Esophagus muscularis mucosa (tissue), 4 donors: ENCODE measurements around the gene OR8G5. TPM values are rescaled to one million over a fixed set of nuclear protein-coding genes. Genes with fewer than 3 reads are reported as not detected.

Experiments
- DNase-seq: peaks from one replicate; pipeline ENCODE4 v3.0.0-alpha.2; 2017; ENCODE audit errors: extremely low spot score
- H3K27ac ChIP-seq, 4 donors: fragments of 200-600 bp; sonication (generic); replicated peaks in 1 of 4; 1 replicate in 3 of 4; 2 replicates in 1 of 4; pipeline ENCODE4 v1.5.1; 2016 to 2019; ENCODE audit warnings: mild to moderate bottlenecking in 1 of 4
- H3K27me3 ChIP-seq, 4 donors: fragments of 200-600 bp; sonication (generic); one replicate each; pipeline versions ENCODE4 v1.5.1 to v1.6.0; 2016 to 2019
- H3K36me3 ChIP-seq, 4 donors: fragments of 200-600 bp; sonication (generic); one replicate each; pipeline ENCODE4 v1.5.1; 2016 to 2019
- H3K4me1 ChIP-seq, 4 donors: fragments of 200-600 bp; sonication (generic); one replicate each; pipeline ENCODE4 v1.5.1; 2016 to 2019
- H3K4me3 ChIP-seq, 4 donors: fragments of 200-600 bp; sonication (generic); 1 replicate in 2 of 4; 2 replicates in 2 of 4; pipeline ENCODE4 v1.5.1; 2016 to 2019; ENCODE audit warnings: mild to moderate bottlenecking in 4 of 4, moderate library complexity in 1 of 4
- H3K9me3 ChIP-seq, 4 donors: fragments of 200-600 bp; sonication (generic); 1 replicate in 3 of 4; 2 replicates in 1 of 4; pipeline ENCODE4 v1.5.1; 2016 to 2019
- CTCF ChIP-seq, 3 experiments: fragments of 200-600 bp in 2 of 3; fragments of 450-650 bp in 1 of 3; sonication (generic) in 2 of 3; IDR thresholded peaks; one replicate each; pipeline ENCODE4 v1.5.1; 2017 to 2019; ENCODE audit warnings: antibody characterized with exemption in 3 of 3, mild to moderate bottlenecking in 2 of 3, moderate library complexity in 1 of 3
- EP300 ChIP-seq: sonication (generic); formaldehyde crosslinking; IDR thresholded peaks from one replicate; pipeline ENCODE4 v1.6.1; 2017; ENCODE audit warnings: antibody characterized with exemption
- POLR2A ChIP-seq: fragments of 450-650 bp; IDR thresholded peaks from one replicate; pipeline ENCODE4 v1.6.1; 2017; ENCODE audit warnings: antibody characterized with exemption, moderate library complexity, mild to moderate bottlenecking, low read depth
- POLR2AphosphoS5 ChIP-seq, 2 donors: sonication (generic); formaldehyde crosslinking; IDR thresholded peaks; one replicate each; pipeline ENCODE4 v1.6.1; 2017; ENCODE audit warnings: antibody characterized with exemption in 2 of 2
- WGBS: methylation state at CpG from one replicate; pipeline ENCODE4 v1.1.5; 2018; 5-methylcytosine and 5-hydroxymethylcytosine counted together
- intact Hi-C: fragments of 100-400 bp; cut with DNase I; formaldehyde crosslinking; loops from one replicate; pipeline ENCODE4 v1.15.1; 2023
- total RNA-seq, 4 donors: library from RNA; depleted of rRNA; stranded (reverse); fragments of >200 nt; gene quantifications; one replicate each; pipeline versions ENCODE4 v1.1.0 to v1.2.1, GENCODE V29; 2016

The OR8G5 gene
- total RNA-seq, 4 donors from 2014 or later, result 0.83 TPM; not detected in 3

GRCh38 chr11:124274000-124274399 is 17.8 kb downstream of the OR8G5 start:
- no peaks in the 10 kb centered on the region for H3K36me3 ChIP-seq
- intact Hi-C loops, result no loop called here
- H3K9me3 ChIP-seq, result no peaks in the 10 kb centered on the region
- no peaks in the 10 kb centered on the region for H3K4me1 ChIP-seq
- 94% methylated on average over 2 of the region's 2 CpGs for WGBS
- H3K4me3 ChIP-seq, result no peak overlapping the region
- H3K27ac ChIP-seq, result no peak overlapping the region
- DNase-seq, result no peak
- TF ChIP-seq EP300 (no peak), POLR2AphosphoS5 (IDR thresholded peaks at IDR 0.05) (no peak), CTCF (IDR thresholded peaks at IDR 0.05) (no peak)
- H3K27me3 ChIP-seq, result no peaks in the 10 kb centered on the region

GRCh38 chr11:124276081-124276480 is 19.9 kb downstream of the OR8G5 start:
- Histone ChIP-seq H3K36me3 (no peaks in the 10 kb centered on the region), H3K27me3 (no peaks in the 10 kb centered on the region), H3K4me3 (no peak overlapping the region), H3K9me3 (peaks cover 0 to 4% (median 0%) of the 10 kb centered on the region in 4 donors), H3K4me1 (no peaks in the 10 kb centered on the region), H3K27ac (no peak overlapping the region)
- intact Hi-C loops, result no loop called here
- no peak for DNase-seq
- WGBS, result 38% methylated on average over 1 of the region's 1 CpG
- TF ChIP-seq POLR2AphosphoS5 (IDR thresholded peaks at IDR 0.05) (no peak), POLR2A (no peak), EP300 (no peak), CTCF (IDR thresholded peaks at IDR 0.05) (no peak)

- Histone ChIP-seq H3K36me3 (no peaks in the 10 kb centered on the region), H3K4me3 (no peak overlapping the region), H3K27ac (no peak overlapping the region), H3K4me1 (no peaks in the 10 kb centered on the region), H3K9me3 (peaks cover 0 to 4% (median 0%) of the 10 kb centered on the region in 4 donors), H3K27me3 (no peaks in the 10 kb centered on the region)
- 81% methylated on average over 3 of the region's 3 CpGs for WGBS
- TF ChIP-seq EP300 (no peak), POLR2AphosphoS5 (IDR thresholded peaks at IDR 0.05) (no peak), CTCF (IDR thresholded peaks at IDR 0.05) (no peak)
- intact Hi-C loops, result no loop called here
- no peak for DNase-seq
Measured at GRCh38 chr11:124277207-124277606, 21.0 kb downstream of the OR8G5 start.

- Histone ChIP-seq H3K9me3 (peaks cover 0 to 4% (median 0%) of the 10 kb centered on the region in 4 donors), H3K36me3 (no peaks in the 10 kb centered on the region), H3K27me3 (no peaks in the 10 kb centered on the region), H3K4me1 (no peaks in the 10 kb centered on the region), H3K27ac (no peak overlapping the region), H3K4me3 (no peak overlapping the region)
- no peak for TF ChIP-seq CTCF (IDR thresholded peaks at IDR 0.05)
- no peak for TF ChIP-seq EP300
- TF ChIP-seq POLR2AphosphoS5 (IDR thresholded peaks at IDR 0.05), result no peak
- WGBS, result 78% methylated on average over 3 of the region's 3 CpGs
- no peak for DNase-seq
- intact Hi-C loops, result no loop called here
Measured at GRCh38 chr11:124277804-124278203, 21.6 kb downstream of the OR8G5 start.

- intact Hi-C loops, result no loop called here
- Histone ChIP-seq H3K4me1 (no peaks in the 10 kb centered on the region), H3K4me3 (no peak overlapping the region), H3K27me3 (no peaks in the 10 kb centered on the region), H3K27ac (no peak overlapping the region), H3K36me3 (no peaks in the 10 kb centered on the region), H3K9me3 (peaks cover 0 to 4% (median 0%) of the 10 kb centered on the region in 4 donors)
- TF ChIP-seq CTCF (IDR thresholded peaks at IDR 0.05) (no peak), POLR2AphosphoS5 (IDR thresholded peaks at IDR 0.05) (no peak), POLR2A (no peak), EP300 (no peak)
- no peak for DNase-seq
- WGBS, result 44% methylated on average over 2 of the region's 2 CpGs
Measured at GRCh38 chr11:124278261-124278660, 22.1 kb downstream of the OR8G5 start.
